AML-193 (cell line): Measurements from ENCODE around the gene FLYWCH2.
"Not testable (repeated sequence)": the region's sequence is repeated elsewhere in the genome, so short reads cannot be mapped to it uniquely, and the experiment has no call there.

Experiments
- DNase-seq, 2 experiments: peaks; one replicate each; lab custom pipeline; 2025; lab: John Stamatoyannopoulos, UW

Gene FLYWCH2

GRCh38 chr16:2942045-2942444, 59.0 kb downstream of the FLYWCH2 start:
- no peak for DNase-seq

DNA sequence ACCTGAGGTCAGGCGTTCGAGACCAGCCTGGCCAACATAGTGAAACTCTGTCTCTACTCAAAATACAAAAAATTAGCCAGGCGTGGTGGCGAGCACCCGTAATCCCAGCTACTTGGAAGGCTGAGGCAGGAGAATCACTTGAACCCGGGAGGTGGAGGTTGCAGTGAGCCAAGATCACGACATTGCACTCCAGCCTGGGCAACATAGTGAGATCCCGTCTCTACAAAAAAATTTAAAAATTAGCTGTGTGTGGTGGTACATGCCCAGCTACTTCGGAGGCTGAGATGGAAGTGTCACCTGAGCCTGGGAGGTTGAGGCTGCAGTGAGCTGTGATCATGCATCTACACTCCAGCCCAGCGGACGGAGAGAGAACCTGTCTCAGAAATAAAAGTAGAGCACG, 60.7 kb downstream of the FLYWCH2 start:
- not testable (repeated sequence) for DNase-seq

DNA sequence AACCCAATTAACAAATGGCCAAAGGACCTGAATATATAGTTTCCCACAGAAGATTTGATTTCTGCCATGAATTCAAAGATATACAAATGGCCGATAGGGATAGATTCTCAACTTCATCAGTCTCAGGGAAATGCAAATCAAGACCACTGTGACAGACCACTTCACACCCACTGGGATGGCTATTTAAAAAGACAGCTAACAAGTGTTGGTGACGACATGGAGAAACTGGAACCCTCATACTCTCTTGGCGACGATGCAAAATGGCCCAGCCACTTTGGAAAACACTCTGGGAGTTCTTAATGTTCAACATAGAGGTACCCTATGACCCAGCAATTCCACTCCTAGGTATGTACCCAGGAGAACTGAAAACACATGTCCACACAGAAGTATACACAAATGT, 63.6 kb downstream of the FLYWCH2 start:
- DNase-seq = no peak
